MCF 10A (cell line): Measurements from ENCODE around the gene STX17. TPM values are rescaled to one million over a fixed set of nuclear protein-coding genes. Genes with fewer than 3 reads are reported as not detected.

Experiments
- BruUV-seq: library from RNA; stranded (reverse); fragments of 400-500 nt; replicated peaks from 2 replicates; lab custom pipeline; 2021; lab: Mats Ljungman, UMichigan
- CTCF ChIA-PET: fragments of 300-600 bp; sonication (Branson Sonifier 250); formaldehyde crosslinking; extraction: SDS; loops from one replicate; lab custom pipeline; 2021; ENCODE audit warnings: antibody characterized with exemption, inconsistent platforms; lab: Yijun Ruan, JAX
- POLR2A ChIA-PET: fragments of 300-600, 350-650 bp; sonication (Branson Sonifier 250); formaldehyde crosslinking; extraction: SDS; loops from one replicate; lab custom pipeline; 2020; ENCODE audit warnings: antibody characterized with exemption, inconsistent platforms; lab: Yijun Ruan, JAX
- DNase-seq: peaks from one replicate; pipeline ENCODE4 v3.0.0-alpha.2; 2018; ENCODE audit not compliant: unreplicated experiment
- H3K27ac Mint-ChIP-seq: one replicate; pipeline ENCODE4 v1.8.0; 2022; ENCODE audit warnings: mild to moderate bottlenecking, low read depth, mixed read lengths; ENCODE audit not compliant: unreplicated experiment
- H3K27me3 Mint-ChIP-seq: one replicate; pipeline ENCODE4 v1.8.0; 2022; ENCODE audit warnings: mixed read lengths; ENCODE audit not compliant: insufficient read depth, unreplicated experiment
- H3K36me3 Mint-ChIP-seq: one replicate; pipeline ENCODE4 v1.8.0; 2022; ENCODE audit warnings: mild to moderate bottlenecking, moderate library complexity, mixed read lengths; ENCODE audit not compliant: insufficient read depth, unreplicated experiment
- H3K4me1 Mint-ChIP-seq: one replicate; pipeline ENCODE4 v1.8.0; 2022; ENCODE audit warnings: mixed read lengths; ENCODE audit not compliant: insufficient read depth, unreplicated experiment
- H3K4me3 Mint-ChIP-seq: one replicate; pipeline ENCODE4 v1.8.0; 2022; ENCODE audit warnings: mild to moderate bottlenecking, moderate library complexity, mixed read lengths; ENCODE audit not compliant: unreplicated experiment
- H3K9me3 Mint-ChIP-seq: one replicate; pipeline ENCODE4 v1.8.0; 2022; ENCODE audit warnings: mixed read lengths; ENCODE audit not compliant: unreplicated experiment
- intact Hi-C: fragments of 100-400 bp; cut with micrococcal nuclease; formaldehyde crosslinking; loops from 2 replicates; pipeline ENCODE4 v1.14.1; 2022
- total RNA-seq: library from RNA; stranded (reverse); gene quantifications from 2 replicates; pipeline ENCODE4 v1.2.3, GENCODE V29; 2022
- TF ChIP-seq, protein P1 (sequence below): fragments of 200-600 bp; IDR thresholded peaks from one replicate; pipeline ENCODE4 v1.8.0; 2022; ENCODE audit warnings: antibody characterized with exemption, mild to moderate bottlenecking; ENCODE audit not compliant: unreplicated experiment

The STX17 gene
- total RNA-seq, 1 experiment from 2014 or later, result 32.4 TPM

DNA sequence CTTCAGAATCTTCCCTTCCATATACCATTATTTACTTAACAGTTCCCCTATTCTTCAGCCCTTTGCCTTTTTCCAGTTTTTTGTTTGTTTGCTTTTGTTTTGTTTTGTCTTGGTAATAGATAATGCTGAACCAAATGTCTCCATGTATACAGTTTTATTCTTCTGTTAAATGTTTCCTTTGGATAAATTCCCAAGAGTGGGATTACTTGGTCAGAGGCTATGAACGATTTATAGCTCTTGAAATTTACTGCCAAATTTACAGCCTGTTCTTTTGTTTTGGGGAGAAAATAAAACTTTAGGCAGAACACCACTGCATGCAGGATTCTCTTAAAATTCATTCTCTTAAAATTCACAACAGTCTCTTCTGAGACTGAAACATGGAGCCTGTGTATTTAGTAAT lies 46.2 kb upstream of the STX17 start:
- Mint-ChIP-seq H3K9me3 (no peaks in the 10 kb centered on the region), H3K4me1 (no peaks in the 10 kb centered on the region), H3K4me3 (no peak overlapping the region), H3K27me3 (no peaks in the 10 kb centered on the region), H3K27ac (no peak overlapping the region), H3K36me3 (no peaks in the 10 kb centered on the region)
- no TSS peak for BruUV-seq
- no peak for DNase-seq
- ChIA-PET POLR2A (interaction anchor here (0.6 kb wide), 1 partner anchor 56 kb away, joined by 3 read pairs; no protein-coding TSS in a partner anchor), CTCF (interaction anchor here (1.4 kb wide), 1 partner anchor 10 kb away, joined by 3 read pairs; no protein-coding TSS in a partner anchor)
- TF ChIP-seq, protein P1, sequence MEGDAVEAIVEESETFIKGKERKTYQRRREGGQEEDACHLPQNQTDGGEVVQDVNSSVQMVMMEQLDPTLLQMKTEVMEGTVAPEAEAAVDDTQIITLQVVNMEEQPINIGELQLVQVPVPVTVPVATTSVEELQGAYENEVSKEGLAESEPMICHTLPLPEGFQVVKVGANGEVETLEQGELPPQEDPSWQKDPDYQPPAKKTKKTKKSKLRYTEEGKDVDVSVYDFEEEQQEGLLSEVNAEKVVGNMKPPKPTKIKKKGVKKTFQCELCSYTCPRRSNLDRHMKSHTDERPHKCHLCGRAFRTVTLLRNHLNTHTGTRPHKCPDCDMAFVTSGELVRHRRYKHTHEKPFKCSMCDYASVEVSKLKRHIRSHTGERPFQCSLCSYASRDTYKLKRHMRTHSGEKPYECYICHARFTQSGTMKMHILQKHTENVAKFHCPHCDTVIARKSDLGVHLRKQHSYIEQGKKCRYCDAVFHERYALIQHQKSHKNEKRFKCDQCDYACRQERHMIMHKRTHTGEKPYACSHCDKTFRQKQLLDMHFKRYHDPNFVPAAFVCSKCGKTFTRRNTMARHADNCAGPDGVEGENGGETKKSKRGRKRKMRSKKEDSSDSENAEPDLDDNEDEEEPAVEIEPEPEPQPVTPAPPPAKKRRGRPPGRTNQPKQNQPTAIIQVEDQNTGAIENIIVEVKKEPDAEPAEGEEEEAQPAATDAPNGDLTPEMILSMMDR, result no peak
- intact Hi-C loops, result no loop called here

DNA sequence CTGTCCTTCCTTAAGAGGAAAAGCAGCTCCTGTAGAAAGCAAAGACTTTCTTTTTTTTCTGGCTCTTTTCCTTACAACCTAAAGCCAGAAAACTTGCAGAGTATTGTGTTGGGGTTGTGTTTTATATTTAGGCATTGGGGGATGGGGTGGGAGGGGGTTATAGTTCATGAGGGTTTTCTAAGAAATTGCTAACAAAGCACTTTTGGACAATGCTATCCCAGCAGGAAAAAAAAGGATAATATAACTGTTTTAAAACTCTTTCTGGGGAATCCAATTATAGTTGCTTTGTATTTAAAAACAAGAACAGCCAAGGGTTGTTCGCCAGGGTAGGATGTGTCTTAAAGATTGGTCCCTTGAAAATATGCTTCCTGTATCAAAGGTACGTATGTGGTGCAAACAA lies 42.5 kb upstream of the STX17 start:
- CTCF ChIA-PET, result no interaction called here
- Mint-ChIP-seq H3K9me3 (no peaks in the 10 kb centered on the region), H3K27me3 (peaks cover 3% of the 10 kb centered on the region), H3K27ac (no peak overlapping the region), H3K36me3 (no peaks in the 10 kb centered on the region), H3K4me1 (peaks cover 5% of the 10 kb centered on the region), H3K4me3 (no peak overlapping the region)
- DNase-seq, result no peak
- TF ChIP-seq, protein P1, result no peak
- POLR2A ChIA-PET, result interaction anchor here (1.0 kb wide), 1 partner anchor 18 kb away, joined by 3 read pairs; no protein-coding TSS in a partner anchor
- intact Hi-C loops, result no loop called here
- no TSS peak for BruUV-seq

DNA sequence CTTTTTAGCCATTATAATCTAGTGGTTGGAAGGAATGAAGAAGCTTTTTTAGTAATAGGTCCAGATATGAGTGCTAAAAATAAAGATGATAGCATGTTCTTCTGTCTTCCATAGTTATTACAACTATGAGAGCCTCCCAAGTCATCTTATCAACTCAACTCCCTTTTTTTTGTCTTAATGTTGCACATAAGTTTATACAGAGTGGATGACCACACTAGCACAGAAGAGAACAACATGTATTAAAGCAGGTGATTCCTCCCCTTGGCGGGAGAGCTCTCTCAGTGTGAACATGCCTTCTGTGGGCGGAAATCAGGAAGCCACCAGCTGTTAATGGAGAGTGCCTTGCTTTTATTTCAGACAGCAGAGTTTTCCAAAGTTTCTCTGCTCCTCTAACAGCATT lies 40.1 kb upstream of the STX17 start:
- Mint-ChIP-seq H3K27me3 (peaks cover 26% of the 10 kb centered on the region), H3K27ac (no peak overlapping the region), H3K4me1 (peaks cover 5% of the 10 kb centered on the region), H3K9me3 (no peaks in the 10 kb centered on the region), H3K36me3 (no peaks in the 10 kb centered on the region), H3K4me3 (no peak overlapping the region)
- CTCF ChIA-PET, result interaction anchor here (0.5 kb wide), 1 partner anchor 81 kb away, joined by 4 read pairs; no protein-coding TSS in a partner anchor
- POLR2A ChIA-PET, result interaction anchor here (1.4 kb wide), 1 partner anchor 10 kb away, joined by 6 read pairs; no protein-coding TSS in a partner anchor
- TF ChIP-seq, protein P1, result no peak
- no peak for DNase-seq
- no TSS peak for BruUV-seq
- intact Hi-C loops, result no loop called here

DNA sequence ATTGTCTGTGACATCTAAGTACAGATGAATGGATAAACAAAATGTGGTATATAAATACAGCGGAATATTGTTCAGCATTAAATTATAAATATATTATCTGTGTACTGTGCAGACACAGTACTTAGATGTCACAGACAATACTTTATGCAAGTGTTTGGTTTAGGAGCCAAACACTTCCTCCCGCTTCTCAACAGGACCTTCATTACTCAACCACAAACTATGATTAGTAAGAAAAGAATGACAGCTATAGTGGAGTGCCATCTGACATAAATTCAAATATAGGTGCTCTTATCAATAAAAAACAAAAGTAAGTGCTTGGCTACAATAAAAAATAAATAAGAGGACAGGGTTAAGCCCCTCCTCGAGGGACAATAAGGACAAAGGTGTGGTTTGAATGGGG lies 38.9 kb upstream of the STX17 start:
- H3K27me3 Mint-ChIP-seq, result peaks cover 26% of the 10 kb centered on the region
- no peak overlapping the region for H3K4me3 Mint-ChIP-seq
- TF ChIP-seq, protein P1, result no peak
- no TSS peak for BruUV-seq
- ChIA-PET POLR2A (interaction anchor here (0.7 kb wide), 1 partner anchor 147 kb away, joined by 3 read pairs; no protein-coding TSS in a partner anchor), CTCF (no interaction called here)
- H3K27ac Mint-ChIP-seq, result no peak overlapping the region
- peak; percentile 14 for DNase-seq
- H3K4me1 Mint-ChIP-seq, result peaks cover 5% of the 10 kb centered on the region
- no peaks in the 10 kb centered on the region for H3K36me3 Mint-ChIP-seq
- no peaks in the 10 kb centered on the region for H3K9me3 Mint-ChIP-seq
- intact Hi-C loops, result no loop called here
